ENCODE data around the gene IAH1.

Gene IAH1

GRCh38 chr2:9474361-9475057 lies at the start of gene IAH1:
IAH1 (plus strand) TSS chr2:9474551; CDS start chr2:9474567, 16 bp downstream.
- DNase-seq (ENCODE audit: low spot score), result peak; percentile 69

DNA sequence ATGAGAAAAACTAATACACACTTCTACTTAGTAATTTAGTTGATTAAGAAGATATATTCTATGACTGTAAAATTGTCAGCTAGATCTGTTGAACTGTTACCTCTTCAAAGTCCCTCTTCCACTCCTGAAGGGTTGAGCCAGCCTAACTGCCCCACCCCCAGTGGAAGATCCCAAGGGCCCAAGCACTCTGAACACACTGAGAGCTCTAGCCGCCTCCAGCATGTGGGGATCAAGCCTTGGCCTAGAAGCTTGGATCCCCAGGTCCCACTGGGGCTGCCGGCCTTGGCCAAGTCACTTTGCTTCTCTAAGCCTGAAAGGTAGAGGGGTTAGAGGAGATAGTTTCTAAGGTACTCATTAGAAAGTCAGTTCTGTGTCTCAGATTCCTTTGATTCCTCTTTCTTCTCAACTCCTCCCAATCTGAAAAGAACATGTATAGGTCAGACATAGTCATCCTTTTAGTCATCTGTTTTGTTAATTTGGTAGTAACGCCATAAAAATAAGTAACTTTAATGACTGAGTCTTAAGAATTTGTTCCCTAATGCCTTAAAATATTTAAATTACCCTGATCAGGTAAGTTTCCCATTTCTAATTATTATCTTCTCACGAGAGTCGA lies 45.3 kb upstream of the IAH1 start:
- DNase-seq (ENCODE audit: low spot score), result no peak

DNA sequence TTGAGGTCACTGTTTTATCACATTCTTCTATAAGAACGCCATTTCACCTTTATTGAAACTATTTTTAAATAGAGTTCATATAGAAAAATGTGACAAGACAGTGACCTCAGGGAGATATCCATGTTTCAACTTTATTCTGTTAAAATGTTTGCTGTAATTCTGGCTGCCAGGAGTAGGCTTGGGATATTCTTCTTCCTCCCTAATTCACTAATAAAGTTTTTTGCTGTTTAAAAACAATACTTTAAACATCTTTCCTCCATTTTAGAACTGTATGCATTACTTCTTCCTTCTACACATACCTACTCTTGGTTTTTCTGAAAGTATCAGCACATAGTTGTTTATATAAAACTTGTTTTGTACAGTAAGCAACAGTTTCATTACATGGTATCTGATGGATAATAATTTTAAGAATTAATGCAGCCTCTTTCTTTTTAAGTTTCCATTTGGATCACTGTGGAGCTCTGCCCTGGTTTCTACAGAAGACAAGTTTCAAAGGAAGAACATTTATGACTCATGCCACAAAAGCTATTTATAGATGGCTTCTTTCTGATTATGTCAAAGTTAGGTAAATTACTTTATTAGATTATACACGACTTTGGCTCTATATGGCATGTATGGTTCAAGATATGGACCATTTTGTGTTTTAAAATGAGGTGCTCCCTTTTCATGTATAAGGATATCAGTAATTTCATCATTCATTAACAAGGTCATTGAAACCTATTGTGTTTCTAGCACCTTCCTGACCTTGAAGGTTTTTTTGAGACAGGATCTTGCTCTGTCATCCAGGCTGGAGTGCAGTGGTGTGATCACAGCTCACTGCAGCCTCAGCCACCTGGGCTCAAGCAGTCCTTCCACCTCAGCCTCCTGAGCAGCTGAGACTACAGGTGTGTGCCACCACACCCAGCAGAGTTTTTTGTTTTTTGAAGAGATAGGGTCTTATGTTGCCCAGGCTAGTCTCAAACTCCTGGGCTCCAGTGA lies 43.7 kb upstream of the IAH1 start:
- DNase-seq (ENCODE audit: low spot score), result no peak

GRCh38 chr2:9434489-9434888 lies 39.9 kb upstream of the IAH1 start:
- DNase-seq (ENCODE audit: low spot score), result no peak

- no peak for DNase-seq (ENCODE audit: low spot score)
Observed at GRCh38 chr2:9439536-9439935, 34.8 kb upstream of the IAH1 start.

GRCh38 chr2:9440058-9440727 lies 34.2 kb upstream of the IAH1 start:
- DNase-seq (ENCODE audit: low spot score), result no peak

DNA sequence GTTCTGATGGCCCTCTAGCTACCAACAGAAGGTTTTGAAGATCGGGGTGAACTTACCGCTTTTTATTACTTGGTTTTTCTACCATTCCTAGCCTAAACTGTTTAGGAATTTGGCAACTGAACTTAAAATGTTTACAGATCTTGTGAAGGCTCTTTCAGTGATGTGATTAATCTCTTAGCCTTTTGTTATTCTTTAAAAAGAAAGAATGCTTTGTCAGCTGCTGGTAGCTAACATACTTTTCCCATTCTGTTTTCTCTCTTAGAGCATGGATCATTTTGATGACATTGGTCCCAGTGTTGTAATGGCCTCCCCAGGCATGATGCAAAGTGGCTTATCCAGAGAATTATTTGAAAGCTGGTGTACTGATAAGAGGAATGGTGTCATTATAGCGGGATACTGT lies 32.8 kb upstream of the IAH1 start:
- no peak for DNase-seq (ENCODE audit: low spot score)

DNA sequence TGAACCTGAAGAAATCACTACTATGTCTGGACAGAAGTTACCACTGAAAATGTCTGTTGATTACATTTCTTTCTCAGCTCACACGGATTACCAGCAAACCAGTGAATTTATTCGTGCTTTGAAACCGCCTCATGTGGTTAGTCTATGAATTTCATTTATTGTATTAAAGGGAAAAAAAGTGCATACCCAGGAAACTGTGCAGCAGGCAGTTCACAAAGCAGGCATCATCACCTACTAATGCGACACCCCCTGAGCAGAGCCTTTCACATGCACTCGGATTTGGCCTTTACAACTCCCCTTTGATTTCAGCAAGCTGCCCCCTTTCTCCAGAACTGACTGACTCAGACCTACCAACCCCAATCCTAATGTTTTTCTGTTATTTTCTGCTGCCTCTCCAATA lies 30.8 kb upstream of the IAH1 start:
- no peak for DNase-seq (ENCODE audit: low spot score)

GRCh38 chr2:9445089-9445488 lies 29.3 kb upstream of the IAH1 start:
- DNase-seq (ENCODE audit: low spot score), result no peak

- DNase-seq (ENCODE audit: low spot score), result no peak
Observed at GRCh38 chr2:9451231-9451630, 23.1 kb upstream of the IAH1 start.

DNA sequence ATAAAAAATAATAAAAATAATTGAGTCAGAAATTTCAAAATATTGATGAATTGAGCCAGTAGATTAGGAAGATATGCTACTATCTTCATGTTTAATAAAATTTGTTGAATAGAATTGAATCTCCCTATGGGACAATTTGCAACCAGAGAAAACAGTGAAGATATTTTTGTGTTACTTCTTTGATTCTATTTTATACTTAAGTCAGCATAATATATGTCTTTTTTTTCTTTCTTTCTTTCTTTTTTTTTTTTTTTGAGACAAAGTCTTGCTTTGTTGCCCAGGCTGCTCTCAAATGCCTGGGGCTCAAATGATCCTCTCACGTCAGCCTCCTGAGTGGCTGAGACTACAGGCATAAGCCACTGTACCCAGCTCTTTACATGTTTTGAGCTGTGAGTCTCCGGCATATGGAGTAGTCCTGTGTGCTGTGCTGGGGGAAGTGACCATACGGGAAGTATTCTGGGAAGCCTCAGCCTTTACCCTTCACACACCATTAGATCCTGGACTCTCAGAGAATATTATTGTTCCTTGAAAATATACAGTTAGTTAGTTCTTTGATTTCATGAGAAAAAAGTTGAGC lies 13.8 kb upstream of the IAH1 start:
- no peak for DNase-seq (ENCODE audit: low spot score)

- no peak for DNase-seq (ENCODE audit: low spot score)
Observed at GRCh38 chr2:9461079-9461478, 13.3 kb upstream of the IAH1 start.

- no peak for DNase-seq (ENCODE audit: low spot score)
Observed at GRCh38 chr2:9462313-9462712, 12.0 kb upstream of the IAH1 start.

GRCh38 chr2:9462886-9463697 lies 11.3 kb upstream of the IAH1 start:
- no peak for DNase-seq (ENCODE audit: low spot score)

- DNase-seq (ENCODE audit: low spot score), result no peak
Observed at GRCh38 chr2:9463698-9464034, 10.7 kb upstream of the IAH1 start.

DNA sequence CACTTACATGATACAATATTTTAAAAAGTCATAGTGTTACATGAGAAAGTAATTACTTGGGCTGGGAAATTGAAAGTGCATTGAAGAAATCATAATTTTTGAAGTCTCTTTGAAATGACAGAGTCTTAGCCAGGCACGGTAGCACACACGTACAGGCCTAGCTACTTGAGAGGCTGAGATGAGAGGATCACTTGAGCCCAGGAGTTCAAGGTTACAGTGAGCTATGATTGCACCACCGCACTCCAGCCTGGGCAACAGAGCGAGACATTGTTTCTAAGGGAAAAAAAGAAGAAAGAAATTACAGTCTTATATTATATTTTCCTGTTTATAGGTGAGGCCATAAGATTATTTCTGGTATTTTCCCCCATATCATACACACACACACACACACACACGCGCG lies 9.2 kb upstream of the IAH1 start:
- no peak for DNase-seq (ENCODE audit: low spot score)

GRCh38 chr2:9466147-9466683 lies 8.1 kb upstream of the IAH1 start:
- no peak for DNase-seq (ENCODE audit: low spot score)

- no peak for DNase-seq (ENCODE audit: low spot score)
Observed at GRCh38 chr2:9467687-9468086, 6.7 kb upstream of the IAH1 start.

GRCh38 chr2:9471206-9471605 lies 3.1 kb upstream of the IAH1 start:
- DNase-seq (ENCODE audit: low spot score), result no peak

DNA sequence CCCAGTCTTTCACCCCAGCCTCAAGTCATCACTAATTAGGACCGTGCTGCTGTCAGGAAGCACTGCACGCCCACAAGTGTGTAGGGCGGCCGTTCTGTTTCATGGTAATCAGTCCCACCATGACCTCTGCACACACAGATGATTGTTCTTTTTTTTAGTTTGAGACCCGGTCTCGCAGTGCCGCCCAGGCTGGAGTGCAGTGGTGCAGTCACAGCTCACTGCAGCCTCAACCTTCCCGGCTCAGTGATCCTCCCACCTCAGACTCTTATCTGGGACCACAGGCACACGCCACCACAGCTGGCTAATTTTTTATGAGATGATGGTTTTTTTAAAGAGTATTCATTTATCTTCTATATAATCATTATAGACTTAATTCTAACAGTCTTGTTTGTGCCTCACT lies 1.8 kb upstream of the IAH1 start:
- DNase-seq (ENCODE audit: low spot score), result no peak
